Measurements from ENCODE around the gene HOXC10.
A peak's percentile ranks its signal among the peaks of the same experiment; 100 is the strongest.

The HOXC10 gene

DNA sequence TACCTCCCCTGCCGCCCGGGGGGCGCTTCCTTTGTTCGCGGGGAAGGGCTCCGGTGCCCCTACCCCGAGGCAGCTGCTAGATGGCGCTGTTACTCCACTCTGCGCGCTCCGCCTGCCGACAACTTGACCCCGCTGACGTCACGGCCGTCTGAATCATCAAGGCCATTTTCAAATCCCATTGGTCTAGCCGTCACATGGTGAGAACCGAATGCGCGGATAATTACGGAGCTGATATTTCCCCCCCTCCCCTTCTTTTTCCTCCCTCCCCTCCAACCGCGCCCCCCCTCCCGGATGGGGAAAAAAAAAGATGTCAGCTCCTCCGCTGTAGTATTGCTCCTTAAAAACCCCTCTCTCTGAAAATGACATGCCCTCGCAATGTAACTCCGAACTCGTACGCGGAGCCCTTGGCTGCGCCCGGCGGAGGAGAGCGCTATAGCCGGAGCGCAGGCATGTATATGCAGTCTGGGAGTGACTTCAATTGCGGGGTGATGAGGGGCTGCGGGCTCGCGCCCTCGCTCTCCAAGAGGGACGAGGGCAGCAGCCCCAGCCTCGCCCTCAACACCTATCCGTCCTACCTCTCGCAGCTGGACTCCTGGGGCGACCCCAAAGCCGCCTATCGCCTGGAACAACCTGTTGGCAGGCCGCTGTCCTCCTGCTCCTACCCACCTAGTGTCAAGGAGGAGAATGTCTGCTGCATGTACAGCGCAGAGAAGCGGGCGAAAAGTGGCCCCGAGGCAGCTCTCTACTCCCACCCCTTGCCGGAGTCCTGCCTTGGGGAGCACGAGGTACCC lies at the start of gene HOXC10:
HOXC10 (plus strand) TSS at position 246 of the 791 bp plus-strand sequence; CDS start at position 360, 114 bp downstream.
- DNase-seq (ENCODE audit: low read depth in 2 of 2): peak; percentile 66 to 69
- H3K4me3 ChIP-seq (replicated peaks in 1 of 2; ENCODE audit: low read depth in 2 of 2, low read length in 2 of 2): no peak within 1 kb of the TSS
- TF ChIP-seq, protein P1, sequence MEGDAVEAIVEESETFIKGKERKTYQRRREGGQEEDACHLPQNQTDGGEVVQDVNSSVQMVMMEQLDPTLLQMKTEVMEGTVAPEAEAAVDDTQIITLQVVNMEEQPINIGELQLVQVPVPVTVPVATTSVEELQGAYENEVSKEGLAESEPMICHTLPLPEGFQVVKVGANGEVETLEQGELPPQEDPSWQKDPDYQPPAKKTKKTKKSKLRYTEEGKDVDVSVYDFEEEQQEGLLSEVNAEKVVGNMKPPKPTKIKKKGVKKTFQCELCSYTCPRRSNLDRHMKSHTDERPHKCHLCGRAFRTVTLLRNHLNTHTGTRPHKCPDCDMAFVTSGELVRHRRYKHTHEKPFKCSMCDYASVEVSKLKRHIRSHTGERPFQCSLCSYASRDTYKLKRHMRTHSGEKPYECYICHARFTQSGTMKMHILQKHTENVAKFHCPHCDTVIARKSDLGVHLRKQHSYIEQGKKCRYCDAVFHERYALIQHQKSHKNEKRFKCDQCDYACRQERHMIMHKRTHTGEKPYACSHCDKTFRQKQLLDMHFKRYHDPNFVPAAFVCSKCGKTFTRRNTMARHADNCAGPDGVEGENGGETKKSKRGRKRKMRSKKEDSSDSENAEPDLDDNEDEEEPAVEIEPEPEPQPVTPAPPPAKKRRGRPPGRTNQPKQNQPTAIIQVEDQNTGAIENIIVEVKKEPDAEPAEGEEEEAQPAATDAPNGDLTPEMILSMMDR (IDR thresholded peaks at IDR 0.05; ENCODE audit: low read depth, low read length): peak; percentile 56

DNA sequence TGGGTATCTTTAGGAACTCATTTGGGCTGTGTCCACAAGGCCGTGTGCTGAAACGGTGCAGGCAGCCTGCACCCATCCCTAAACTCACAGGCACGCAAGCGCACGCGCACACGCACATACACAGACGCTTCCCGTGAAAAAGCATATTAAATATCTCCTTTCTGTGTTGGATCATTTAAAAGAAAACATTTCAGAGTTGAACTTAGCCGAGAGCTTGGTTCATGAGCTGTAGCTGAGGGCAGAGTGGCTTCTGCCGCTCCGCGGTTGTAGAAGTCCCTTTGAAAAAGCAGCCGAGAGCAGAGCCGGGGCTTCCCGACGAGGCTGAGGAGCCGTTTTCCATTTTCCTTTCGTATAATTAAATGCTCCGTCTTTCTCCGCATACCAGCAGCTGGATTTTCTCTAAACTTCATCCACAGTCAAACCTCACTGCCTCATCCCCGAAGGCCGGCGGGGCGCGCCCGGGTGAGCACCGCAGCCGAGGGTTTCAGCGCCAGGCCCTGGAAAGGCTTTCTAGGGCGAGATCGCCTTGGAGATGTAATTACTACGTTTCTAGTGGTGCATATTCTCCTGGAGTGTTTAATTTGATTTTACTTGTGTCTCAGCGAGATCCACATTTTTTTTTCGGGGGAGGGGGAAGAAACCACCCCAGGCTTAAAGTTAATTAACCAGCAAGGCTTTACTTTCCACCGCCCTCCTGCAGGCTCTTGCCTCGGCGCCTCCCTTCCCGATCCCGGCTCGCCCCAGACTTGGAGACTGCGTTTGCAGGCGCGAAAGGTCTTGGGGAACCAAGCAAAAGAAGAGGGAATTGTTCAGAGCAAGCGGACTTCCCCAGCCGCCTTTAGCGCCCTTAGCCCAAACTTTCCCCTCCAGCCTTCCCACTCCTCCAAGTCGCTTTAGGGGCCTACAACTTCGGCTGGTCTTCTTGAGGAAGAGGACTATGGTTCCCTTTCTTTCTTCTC lies 49.3 kb upstream of the HOXC10 start:
- TF ChIP-seq, protein P1 (IDR thresholded peaks at IDR 0.05; ENCODE audit: low read depth, low read length): no peak
- H3K4me3 ChIP-seq (replicated peaks in 1 of 2; ENCODE audit: low read depth in 2 of 2, low read length in 2 of 2): no peak overlapping the region
- DNase-seq (ENCODE audit: low read depth in 2 of 2): peak in 1 of 2 donors; percentile 8

DNA sequence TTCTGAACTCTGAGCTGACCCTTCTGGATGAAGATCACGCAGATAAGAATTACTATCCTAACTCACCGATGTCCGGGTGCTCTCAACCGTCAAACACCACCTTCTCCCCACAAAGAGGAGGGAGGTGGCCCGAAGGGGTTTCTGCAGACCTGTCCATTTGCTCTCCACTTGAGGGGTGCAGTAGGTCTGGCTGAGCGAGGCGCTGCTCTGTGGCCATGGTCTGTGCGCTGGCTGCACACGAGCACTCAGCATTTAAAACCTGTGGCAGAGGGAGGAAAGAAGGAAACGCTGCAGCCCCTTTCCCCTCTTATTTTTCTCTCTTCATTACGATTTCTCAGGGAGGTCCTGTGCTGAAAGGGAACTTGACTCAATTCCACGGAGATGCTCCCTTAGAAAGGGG lies 47.8 kb upstream of the HOXC10 start:
- no peak overlapping the region for H3K4me3 ChIP-seq (replicated peaks in 1 of 2; ENCODE audit: low read depth in 2 of 2, low read length in 2 of 2)
- DNase-seq (ENCODE audit: low read depth in 2 of 2): no peak
- TF ChIP-seq, protein P1 (IDR thresholded peaks at IDR 0.05; ENCODE audit: low read depth, low read length): no peak

DNA sequence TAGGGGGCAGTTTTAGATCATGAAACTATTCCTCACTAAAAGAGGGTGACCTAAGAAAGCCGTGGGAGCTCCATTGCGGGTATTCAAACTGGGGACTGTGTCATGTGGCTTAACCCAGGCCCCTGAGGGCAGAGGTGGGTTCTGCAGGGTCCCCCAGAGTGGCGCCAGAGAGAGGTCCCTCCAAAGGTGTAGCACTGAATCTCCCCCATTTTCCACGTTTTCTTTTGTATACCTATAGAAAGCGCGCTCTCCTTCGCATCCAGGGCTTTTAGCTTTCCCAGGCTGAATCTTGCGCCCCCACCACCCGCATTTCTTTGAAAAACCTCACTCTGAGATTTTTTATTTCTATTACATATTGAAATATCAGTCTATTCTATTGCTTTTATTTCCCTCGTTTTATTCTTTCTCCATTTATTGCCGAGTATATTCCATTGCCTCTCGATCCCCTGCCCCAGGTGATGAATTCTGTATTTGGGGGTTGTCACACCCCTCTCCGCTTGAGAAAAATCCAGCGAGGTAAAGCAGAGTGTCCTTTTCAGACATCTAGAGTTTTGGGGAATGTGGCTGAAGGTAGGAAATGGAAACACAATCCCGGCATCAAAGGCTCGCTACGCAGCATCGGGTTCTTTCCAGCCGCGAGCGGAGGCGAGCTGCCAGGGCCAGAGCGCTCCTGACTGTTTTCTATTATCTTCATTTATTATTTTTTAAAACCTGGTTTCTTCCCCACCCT lies 47.2 kb upstream of the HOXC10 start:
- H3K4me3 ChIP-seq (replicated peaks in 1 of 2; ENCODE audit: low read depth in 2 of 2, low read length in 2 of 2): no peak overlapping the region
- DNase-seq (ENCODE audit: low read depth in 2 of 2): no peak
- TF ChIP-seq, protein P1 (IDR thresholded peaks at IDR 0.05; ENCODE audit: low read depth, low read length): no peak

DNA sequence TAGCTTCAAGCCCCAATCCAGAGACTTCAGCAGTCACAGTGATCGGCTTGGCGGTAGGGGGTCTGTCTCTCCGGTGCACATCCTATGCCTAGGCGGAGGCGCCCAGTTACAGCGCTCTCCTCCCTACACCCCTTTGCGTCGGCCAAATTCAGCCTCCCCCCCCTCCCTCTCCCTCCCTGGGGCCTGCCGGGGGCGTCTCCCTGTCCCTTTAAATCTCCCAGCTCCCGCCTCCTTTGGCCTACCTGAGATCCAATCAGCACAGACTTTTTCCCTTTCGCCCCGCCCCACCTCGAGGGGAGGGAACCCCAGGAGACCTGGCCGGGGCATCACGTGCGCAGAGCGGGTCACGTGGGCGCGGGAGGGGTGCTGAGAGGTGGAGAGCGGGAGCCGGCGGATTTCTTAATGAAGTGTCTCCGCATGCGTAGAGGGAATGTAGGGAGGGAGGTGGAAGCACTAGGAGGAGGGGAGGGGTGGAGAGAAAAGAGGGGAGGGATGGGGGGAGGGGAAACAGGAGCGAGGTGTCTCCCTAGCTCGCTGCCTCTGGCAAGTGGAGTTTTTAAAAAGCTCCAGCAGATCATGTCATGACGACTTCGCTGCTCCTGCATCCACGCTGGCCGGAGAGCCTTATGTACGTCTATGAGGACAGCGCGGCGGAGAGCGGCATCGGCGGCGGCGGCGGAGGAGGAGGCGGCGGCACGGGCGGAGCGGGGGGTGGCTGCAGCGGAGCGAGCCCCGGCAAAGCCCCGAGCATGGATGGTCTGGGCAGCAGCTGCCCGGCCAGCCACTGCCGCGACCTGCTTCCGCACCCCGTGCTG lies 46.4 kb upstream of the HOXC10 start, which contains the start of gene HOXC13:
HOXC13 (plus strand) TSS at position 506 of the 815 bp plus-strand sequence; CDS start at position 582, 76 bp downstream.
- peak; percentile 7 to 9 for DNase-seq (ENCODE audit: low read depth in 2 of 2)
- H3K4me3 ChIP-seq (replicated peaks in 1 of 2; ENCODE audit: low read depth in 2 of 2, low read length in 2 of 2): no peak within 1 kb of the TSS
- TF ChIP-seq, protein P1 (IDR thresholded peaks at IDR 0.05; ENCODE audit: low read depth, low read length): no peak

Measured in cardiac fibroblast (primary cell).